22Rv1 (cell line): ENCODE data around the gene CFAP61.

Experiments
- H3K27ac ChIP-seq: fragments of 450-650 bp; 2 replicates; pipeline ENCODE4 v1.5.1; 2017
- ZFX ChIP-seq: fragments of 450-650 bp; IDR thresholded peaks from 2 replicates; pipeline ENCODE4 v1.6.1; 2017; ENCODE audit warnings: antibody characterized with exemption, borderline replicate concordance
- TF ChIP-seq, protein P1 (sequence below): fragments of 450-650 bp; IDR thresholded peaks from 2 replicates; pipeline ENCODE4 v1.5.1; 2017; ENCODE audit warnings: mild to moderate bottlenecking

CFAP61 gene

DNA sequence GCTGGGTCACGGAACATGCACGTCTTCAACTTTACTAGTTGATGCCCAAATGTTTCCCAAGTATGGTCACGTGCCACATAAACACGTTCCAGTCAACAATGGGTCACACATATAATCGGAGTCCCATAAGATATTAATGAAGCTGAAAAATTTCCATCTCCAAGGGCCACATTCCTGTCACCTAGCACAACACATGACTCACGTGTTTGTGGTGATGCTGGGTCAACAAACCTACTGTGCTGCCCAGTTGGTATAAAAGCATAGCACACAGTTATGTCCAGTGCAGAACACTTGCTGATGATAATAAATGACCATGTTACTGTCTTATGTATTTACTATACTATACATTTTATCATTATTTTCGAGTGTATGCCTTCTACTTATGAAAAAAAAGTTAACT, 247.6 kb downstream of the CFAP61 start:
- TF ChIP-seq ZFX: no peak
- TF ChIP-seq, protein P1, sequence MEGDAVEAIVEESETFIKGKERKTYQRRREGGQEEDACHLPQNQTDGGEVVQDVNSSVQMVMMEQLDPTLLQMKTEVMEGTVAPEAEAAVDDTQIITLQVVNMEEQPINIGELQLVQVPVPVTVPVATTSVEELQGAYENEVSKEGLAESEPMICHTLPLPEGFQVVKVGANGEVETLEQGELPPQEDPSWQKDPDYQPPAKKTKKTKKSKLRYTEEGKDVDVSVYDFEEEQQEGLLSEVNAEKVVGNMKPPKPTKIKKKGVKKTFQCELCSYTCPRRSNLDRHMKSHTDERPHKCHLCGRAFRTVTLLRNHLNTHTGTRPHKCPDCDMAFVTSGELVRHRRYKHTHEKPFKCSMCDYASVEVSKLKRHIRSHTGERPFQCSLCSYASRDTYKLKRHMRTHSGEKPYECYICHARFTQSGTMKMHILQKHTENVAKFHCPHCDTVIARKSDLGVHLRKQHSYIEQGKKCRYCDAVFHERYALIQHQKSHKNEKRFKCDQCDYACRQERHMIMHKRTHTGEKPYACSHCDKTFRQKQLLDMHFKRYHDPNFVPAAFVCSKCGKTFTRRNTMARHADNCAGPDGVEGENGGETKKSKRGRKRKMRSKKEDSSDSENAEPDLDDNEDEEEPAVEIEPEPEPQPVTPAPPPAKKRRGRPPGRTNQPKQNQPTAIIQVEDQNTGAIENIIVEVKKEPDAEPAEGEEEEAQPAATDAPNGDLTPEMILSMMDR: no peak
- no peak overlapping the region for H3K27ac ChIP-seq

DNA sequence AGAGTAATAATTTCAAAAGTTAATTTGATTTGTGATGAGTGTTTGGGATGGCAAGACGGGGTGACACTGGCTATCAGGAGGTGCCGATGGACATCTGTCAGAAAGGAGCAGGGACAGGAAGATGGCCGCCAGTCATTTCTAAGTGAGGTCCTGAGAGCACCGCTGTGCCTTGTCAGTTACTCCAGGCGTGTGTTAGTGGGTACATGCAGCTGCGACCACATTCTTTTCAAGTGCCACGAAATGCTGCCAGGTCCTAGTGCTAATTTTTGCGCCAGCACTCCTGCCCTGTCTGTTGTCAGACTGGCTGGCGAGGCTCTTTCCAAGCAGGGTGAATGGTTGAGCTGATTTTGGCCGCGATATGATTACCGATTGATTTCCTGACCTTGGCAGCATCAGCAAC, 251.0 kb downstream of the CFAP61 start:
- H3K27ac ChIP-seq: no peak overlapping the region
- TF ChIP-seq, protein P1: no peak
- TF ChIP-seq ZFX: no peak

DNA sequence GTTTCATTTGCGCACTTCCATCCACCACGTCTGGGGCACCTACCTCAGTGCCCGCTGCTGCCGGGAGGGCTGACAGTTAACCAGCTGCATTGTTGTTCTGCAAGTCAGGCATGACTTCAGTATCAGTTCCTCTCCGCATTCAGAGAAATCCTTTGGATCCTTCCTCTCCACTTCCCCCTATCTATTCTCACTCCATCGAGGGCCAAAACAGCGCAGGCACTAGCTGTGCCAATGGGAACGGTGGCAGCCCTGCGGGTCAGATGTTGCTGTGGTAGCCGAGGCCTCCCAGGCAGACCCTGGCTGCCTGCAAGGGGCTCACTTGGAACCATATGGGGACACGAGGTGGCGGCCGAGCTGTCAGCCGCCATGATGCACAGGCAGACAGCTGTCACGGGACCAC, 251.4 kb downstream of the CFAP61 start:
- no peak for TF ChIP-seq ZFX
- TF ChIP-seq, protein P1: no peak
- H3K27ac ChIP-seq: no peak overlapping the region

DNA sequence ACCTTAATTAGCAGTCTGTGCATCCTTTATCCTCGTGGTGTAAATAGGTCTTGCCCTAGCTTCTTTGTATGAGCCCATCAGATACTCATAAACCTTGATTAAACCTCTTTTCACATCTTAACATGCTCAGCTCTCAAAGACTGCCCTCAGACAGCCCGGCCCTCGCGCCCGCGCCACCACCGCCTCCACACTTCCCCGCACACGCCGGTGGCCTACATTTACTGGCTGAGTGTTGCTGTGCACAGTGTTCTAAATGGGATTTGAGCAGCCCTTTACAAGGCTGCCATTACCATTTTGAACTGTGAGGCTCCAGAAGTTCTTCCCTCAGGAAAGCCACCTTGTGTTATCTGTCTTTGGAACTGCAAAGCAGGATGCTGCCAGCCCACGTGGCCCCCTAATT, 252.6 kb downstream of the CFAP61 start:
- TF ChIP-seq ZFX: no peak
- TF ChIP-seq, protein P1: no peak
- H3K27ac ChIP-seq: no peak overlapping the region

DNA sequence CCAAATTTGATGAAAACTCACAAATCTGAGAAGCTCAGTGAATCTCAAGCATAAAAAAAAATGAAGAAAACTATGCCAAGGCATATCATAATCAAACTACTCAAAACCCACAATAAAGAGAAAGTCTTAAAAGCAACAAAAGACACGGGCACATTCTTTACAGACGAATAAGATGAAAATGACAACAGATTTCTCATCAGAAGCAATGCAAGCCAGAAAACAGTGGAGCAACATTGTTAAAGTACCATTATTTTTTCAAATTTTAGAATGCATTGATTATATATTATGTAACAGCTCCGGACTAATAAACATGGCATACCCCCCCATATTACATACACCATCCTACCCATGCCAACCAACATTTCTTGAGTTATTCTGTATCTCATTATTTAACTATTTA, 260.2 kb downstream of the CFAP61 start:
- no peak overlapping the region for H3K27ac ChIP-seq
- TF ChIP-seq, protein P1: no peak
- TF ChIP-seq ZFX: no peak

DNA sequence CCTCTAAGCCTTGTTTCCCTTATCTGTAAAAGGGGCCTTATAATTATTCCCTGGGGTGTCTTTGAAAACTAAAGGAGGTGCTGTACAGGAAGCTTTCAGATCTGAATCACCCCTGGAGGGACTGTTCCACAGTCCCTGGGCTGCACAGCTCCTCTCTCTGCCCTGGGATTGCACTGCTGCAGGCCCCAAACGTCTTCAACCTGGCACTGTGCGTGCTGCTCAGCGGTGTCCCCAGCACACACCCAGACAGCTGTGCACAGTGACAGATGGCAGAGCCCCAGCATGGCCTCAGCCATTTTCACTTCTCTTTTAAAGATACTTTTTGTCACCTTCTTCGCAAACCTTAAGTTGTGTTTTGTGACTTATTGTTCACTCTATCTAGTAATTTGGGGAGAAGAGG, 264.9 kb downstream of the CFAP61 start:
- H3K27ac ChIP-seq: no peak overlapping the region
- TF ChIP-seq ZFX: no peak
- TF ChIP-seq, protein P1: no peak

DNA sequence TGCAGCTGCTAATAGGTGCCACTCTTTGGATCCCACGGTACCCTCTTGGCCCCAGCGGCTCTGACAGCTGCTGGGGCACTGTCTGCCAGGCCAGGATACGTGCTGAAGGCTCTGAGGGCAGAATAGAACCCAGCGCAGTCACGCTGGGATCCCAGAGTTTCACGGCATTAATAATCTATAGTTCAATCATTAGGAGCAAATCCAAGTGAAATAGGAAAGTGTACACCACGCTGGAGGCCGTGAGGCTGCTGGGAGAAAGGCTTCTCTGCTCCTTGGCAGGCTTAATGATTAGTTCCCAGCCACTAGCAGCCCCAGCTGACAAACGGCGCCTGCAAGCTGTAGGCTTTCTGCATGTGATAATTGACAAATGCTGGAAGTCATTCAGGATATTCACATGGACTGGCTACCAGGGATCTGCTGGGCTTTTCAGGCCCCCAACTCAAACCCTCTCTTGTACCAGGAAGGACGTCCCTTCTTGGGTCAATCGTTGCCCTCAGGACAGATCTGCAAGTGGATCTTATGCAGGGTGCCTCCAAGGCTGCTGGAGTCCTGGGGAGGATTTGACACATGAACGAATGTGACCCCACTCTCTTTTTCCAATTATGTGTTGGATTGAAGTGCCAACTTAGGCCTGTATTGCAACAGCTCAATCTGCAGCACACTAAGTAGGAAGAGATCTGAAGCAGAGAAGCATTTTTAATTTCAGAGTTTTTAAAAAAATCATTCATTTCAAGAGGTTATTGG, 265.5 kb downstream of the CFAP61 start:
- H3K27ac ChIP-seq: no peak overlapping the region
- no peak for TF ChIP-seq ZFX
- TF ChIP-seq, protein P1: no peak
